GM23338 (cell line): ENCODE measurements around the gene SCAMP5. TPM values are rescaled to one million over a fixed set of nuclear protein-coding genes. Genes with fewer than 3 reads are reported as not detected.

Experiments
- ATAC-seq: fragments of 200-7000 bp; cut with Tn5 transposase; 3 replicates; pipeline ENCODE4 v1.9.1; 2020
- DNase-seq: peaks from one replicate; pipeline ENCODE4 v3.0.0-alpha.2; 2015; ENCODE audit warnings: low spot score
- H2AFZ ChIP-seq: fragments of 200-600 bp; sonication (generic); 2 replicates; pipeline ENCODE4 v1.8.0; 2016; ENCODE audit warnings: antibody characterized with exemption, mild to moderate bottlenecking, moderate library complexity
- H3F3A ChIP-seq: fragments of 200-600 bp; sonication (generic); replicated peaks from 2 replicates; pipeline ENCODE4 v1.8.0; 2017; ENCODE audit warnings: antibody characterized with exemption, mixed run types, low read depth
- H3K27ac ChIP-seq: fragments of 200-600 bp; sonication (generic); 2 replicates; pipeline ENCODE4 v1.6.1; 2016; ENCODE audit warnings: low read depth
- H3K27me3 ChIP-seq: fragments of 200-600 bp; sonication (generic); 2 replicates; pipeline ENCODE4 v1.8.0; 2016; ENCODE audit warnings: mild to moderate bottlenecking, mixed run types, moderate library complexity; ENCODE audit not compliant: insufficient read depth
- H3K36me3 ChIP-seq: fragments of 200-600 bp; sonication (generic); 2 replicates; pipeline ENCODE4 v1.8.0; 2016; ENCODE audit warnings: mild to moderate bottlenecking; ENCODE audit not compliant: insufficient read depth
- H3K4me1 ChIP-seq: fragments of 200-600 bp; sonication (generic); 2 replicates; pipeline ENCODE4 v1.8.0; 2016; ENCODE audit warnings: mild to moderate bottlenecking, moderate library complexity; ENCODE audit not compliant: insufficient read depth
- H3K4me2 ChIP-seq: fragments of 200-600 bp; sonication (generic); 2 replicates; pipeline ENCODE4 v1.7.1; 2017; ENCODE audit warnings: mixed run types
- H3K4me3 ChIP-seq: fragments of 200-600 bp; sonication (generic); 2 replicates; pipeline ENCODE4 v1.6.1; 2016; ENCODE audit warnings: mixed run types
- H3K79me2 ChIP-seq: fragments of 200-600 bp; sonication (generic); replicated peaks from 2 replicates; pipeline ENCODE4 v1.8.0; 2017; ENCODE audit warnings: mild to moderate bottlenecking; ENCODE audit not compliant: insufficient read depth
- H3K9me2 ChIP-seq: fragments of 200-600 bp; sonication (generic); 2 replicates; pipeline ENCODE4 v1.8.0; 2017; ENCODE audit not compliant: insufficient read depth
- H4K20me1 ChIP-seq: fragments of 200-600 bp; sonication (generic); replicated peaks from 2 replicates; pipeline ENCODE4 v1.8.0; 2017; ENCODE audit warnings: mild to moderate bottlenecking; ENCODE audit not compliant: insufficient read depth
- H3K27ac Mint-ChIP-seq: 2 replicates; pipeline ENCODE4 v1.8.0; 2020; ENCODE audit warnings: inconsistent platforms, mild to moderate bottlenecking, moderate library complexity, mixed read lengths
- H3K27me3 Mint-ChIP-seq: 3 replicates; pipeline ENCODE4 v1.8.0; 2022; ENCODE audit warnings: low read depth, mild to moderate bottlenecking, moderate library complexity, mixed read lengths, inconsistent platforms; ENCODE audit not compliant: insufficient read depth, poor library complexity
- H3K36me3 Mint-ChIP-seq: 3 replicates; pipeline ENCODE4 v1.8.0; 2021; ENCODE audit warnings: low read depth, mild to moderate bottlenecking, inconsistent platforms, moderate library complexity, mixed read lengths
- H3K4me1 Mint-ChIP-seq: 3 replicates; pipeline ENCODE4 v1.8.0; 2020; ENCODE audit warnings: mild to moderate bottlenecking, inconsistent platforms, mixed read lengths
- H3K4me3 Mint-ChIP-seq: 3 replicates; pipeline ENCODE4 v1.8.0; 2021; ENCODE audit warnings: moderate library complexity, mild to moderate bottlenecking, inconsistent platforms, mixed read lengths
- H3K9me3 Mint-ChIP-seq: 3 replicates; pipeline ENCODE4 v1.8.0; 2020; ENCODE audit warnings: moderate library complexity, mild to moderate bottlenecking, inconsistent platforms, mixed read lengths
- CREB1 ChIP-seq: fragments of 250-450 bp; sonication (Bioruptor Pico); IDR thresholded peaks from 2 replicates; pipeline ENCODE4 v1.5.0; 2020; ENCODE audit warnings: low read depth, mild to moderate bottlenecking, moderate library complexity
- EZH2 ChIP-seq: fragments of 200-600 bp; sonication (generic); IDR thresholded peaks from one replicate; pipeline ENCODE4 v1.8.0; 2017; ENCODE audit warnings: antibody characterized with exemption, mild to moderate bottlenecking, low read depth; ENCODE audit not compliant: unreplicated experiment
- EZH2phosphoT487 ChIP-seq: fragments of 200-600 bp; sonication (generic); IDR thresholded peaks from one replicate; pipeline ENCODE4 v1.8.1; 2018; ENCODE audit warnings: antibody characterized with exemption; ENCODE audit not compliant: unreplicated experiment
- JUNB ChIP-seq: IDR thresholded peaks from one replicate; pipeline ENCODE4 v1.6.1; 2016; ENCODE audit warnings: antibody characterized with exemption; ENCODE audit not compliant: unreplicated experiment
- NANOG ChIP-seq: IDR thresholded peaks from 2 replicates; pipeline ENCODE4 v1.6.1; 2016; ENCODE audit warnings: antibody characterized with exemption, borderline replicate concordance
- POLR2AphosphoS5 ChIP-seq: IDR thresholded peaks from 2 replicates; pipeline ENCODE4 v1.6.1; 2016; ENCODE audit warnings: antibody characterized with exemption, low read depth
- STAT1 ChIP-seq: IDR thresholded peaks from one replicate; pipeline ENCODE4 v1.6.1; 2016; ENCODE audit warnings: antibody characterized with exemption; ENCODE audit not compliant: unreplicated experiment
- ZNF114 ChIP-seq: fragments of 250-450 bp; sonication (Bioruptor Pico); IDR thresholded peaks from 2 replicates; pipeline ENCODE4 v1.5.0; 2020; ENCODE audit warnings: mild to moderate bottlenecking, moderate library complexity
- ZNF331 ChIP-seq: fragments of 250-450 bp; sonication (Bioruptor Pico); IDR thresholded peaks from 2 replicates; pipeline ENCODE4 v1.5.0; 2020; ENCODE audit warnings: low read depth, mild to moderate bottlenecking, moderate library complexity
- ZNF462 ChIP-seq: fragments of 250-450 bp; sonication (Bioruptor Pico); IDR thresholded peaks from 2 replicates; pipeline ENCODE4 v1.5.0; 2020; ENCODE audit warnings: mild to moderate bottlenecking, moderate library complexity
- polyA plus RNA-seq: library from polyadenylated mRNA; unstranded; fragments of >200 nt; fragmentation: Nextera tagmentation; extraction: Ambion mirVana; gene quantifications from 2 replicates; pipeline ENCODE4 v1.2.1, GENCODE V29; 2016
- total RNA-seq: library from RNA; depleted of rRNA; stranded (reverse); fragments of >200 nt; shearing (Covaris generic); gene quantifications from 2 replicates; pipeline ENCODE4 v1.2.3, GENCODE V29; 2014
- TF ChIP-seq, protein P1 (sequence below): IDR thresholded peaks from one replicate; pipeline ENCODE4 v1.6.1; 2018; ENCODE audit warnings: antibody characterized with exemption; ENCODE audit not compliant: unreplicated experiment
- TF ChIP-seq, protein P2 (sequence below), 2 experiments: fragments of 200-600 bp in 1 of 2; sonication (generic) in 1 of 2; conservative IDR thresholded peaks; 2 replicates each; pipeline versions ENCODE4 v1.5.1 to v1.6.1; 2016 to 2017; ENCODE audit warnings: antibody characterized with exemption in 2 of 2, low read depth in 2 of 2, mild to moderate bottlenecking in 2 of 2, moderate library complexity in 1 of 2
- TF ChIP-seq, protein P3 (sequence below): IDR thresholded peaks from 2 replicates; pipeline ENCODE4 v1.6.1; 2016; ENCODE audit warnings: antibody characterized with exemption

Gene SCAMP5
- total and polyA plus RNA-seq, 2 experiments from 2014 or later: 12.8 to 43.3 TPM

GRCh38 chr15:74960995-74961588, 34.3 kb upstream of the SCAMP5 start:
- Mint-ChIP-seq H3K4me1 (peaks cover 28% of the 10 kb centered on the region), H3K27ac (no peak overlapping the region), H3K36me3 (no peaks in the 10 kb centered on the region), H3K9me3 (no peaks in the 10 kb centered on the region), H3K4me3 (no peak overlapping the region), H3K27me3 (peaks cover 33% of the 10 kb centered on the region)
- H3K27me3 ChIP-seq: peaks cover 44% of the 10 kb centered on the region
- H3F3A ChIP-seq: peaks cover 9% of the 10 kb centered on the region; the same call in 1 of the 2 replicates
- DNase-seq: no peak
- ATAC-seq: no peak
- no peak for TF ChIP-seq ZNF462
- TF ChIP-seq STAT1: no peak
- TF ChIP-seq EZH2: no peak
- no peak for TF ChIP-seq ZNF331 (CRISPR knock-in tag)
- TF ChIP-seq, protein P1, sequence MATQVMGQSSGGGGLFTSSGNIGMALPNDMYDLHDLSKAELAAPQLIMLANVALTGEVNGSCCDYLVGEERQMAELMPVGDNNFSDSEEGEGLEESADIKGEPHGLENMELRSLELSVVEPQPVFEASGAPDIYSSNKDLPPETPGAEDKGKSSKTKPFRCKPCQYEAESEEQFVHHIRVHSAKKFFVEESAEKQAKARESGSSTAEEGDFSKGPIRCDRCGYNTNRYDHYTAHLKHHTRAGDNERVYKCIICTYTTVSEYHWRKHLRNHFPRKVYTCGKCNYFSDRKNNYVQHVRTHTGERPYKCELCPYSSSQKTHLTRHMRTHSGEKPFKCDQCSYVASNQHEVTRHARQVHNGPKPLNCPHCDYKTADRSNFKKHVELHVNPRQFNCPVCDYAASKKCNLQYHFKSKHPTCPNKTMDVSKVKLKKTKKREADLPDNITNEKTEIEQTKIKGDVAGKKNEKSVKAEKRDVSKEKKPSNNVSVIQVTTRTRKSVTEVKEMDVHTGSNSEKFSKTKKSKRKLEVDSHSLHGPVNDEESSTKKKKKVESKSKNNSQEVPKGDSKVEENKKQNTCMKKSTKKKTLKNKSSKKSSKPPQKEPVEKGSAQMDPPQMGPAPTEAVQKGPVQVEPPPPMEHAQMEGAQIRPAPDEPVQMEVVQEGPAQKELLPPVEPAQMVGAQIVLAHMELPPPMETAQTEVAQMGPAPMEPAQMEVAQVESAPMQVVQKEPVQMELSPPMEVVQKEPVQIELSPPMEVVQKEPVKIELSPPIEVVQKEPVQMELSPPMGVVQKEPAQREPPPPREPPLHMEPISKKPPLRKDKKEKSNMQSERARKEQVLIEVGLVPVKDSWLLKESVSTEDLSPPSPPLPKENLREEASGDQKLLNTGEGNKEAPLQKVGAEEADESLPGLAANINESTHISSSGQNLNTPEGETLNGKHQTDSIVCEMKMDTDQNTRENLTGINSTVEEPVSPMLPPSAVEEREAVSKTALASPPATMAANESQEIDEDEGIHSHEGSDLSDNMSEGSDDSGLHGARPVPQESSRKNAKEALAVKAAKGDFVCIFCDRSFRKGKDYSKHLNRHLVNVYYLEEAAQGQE: no peak
- TF ChIP-seq JUNB: no peak
- no peak for TF ChIP-seq ZNF114 (CRISPR knock-in tag)
- TF ChIP-seq EZH2phosphoT487: no peak
- no peak for TF ChIP-seq POLR2AphosphoS5
- no peak for TF ChIP-seq NANOG
- no peak for TF ChIP-seq CREB1 (CRISPR knock-in tag)
- TF ChIP-seq, protein P2, sequence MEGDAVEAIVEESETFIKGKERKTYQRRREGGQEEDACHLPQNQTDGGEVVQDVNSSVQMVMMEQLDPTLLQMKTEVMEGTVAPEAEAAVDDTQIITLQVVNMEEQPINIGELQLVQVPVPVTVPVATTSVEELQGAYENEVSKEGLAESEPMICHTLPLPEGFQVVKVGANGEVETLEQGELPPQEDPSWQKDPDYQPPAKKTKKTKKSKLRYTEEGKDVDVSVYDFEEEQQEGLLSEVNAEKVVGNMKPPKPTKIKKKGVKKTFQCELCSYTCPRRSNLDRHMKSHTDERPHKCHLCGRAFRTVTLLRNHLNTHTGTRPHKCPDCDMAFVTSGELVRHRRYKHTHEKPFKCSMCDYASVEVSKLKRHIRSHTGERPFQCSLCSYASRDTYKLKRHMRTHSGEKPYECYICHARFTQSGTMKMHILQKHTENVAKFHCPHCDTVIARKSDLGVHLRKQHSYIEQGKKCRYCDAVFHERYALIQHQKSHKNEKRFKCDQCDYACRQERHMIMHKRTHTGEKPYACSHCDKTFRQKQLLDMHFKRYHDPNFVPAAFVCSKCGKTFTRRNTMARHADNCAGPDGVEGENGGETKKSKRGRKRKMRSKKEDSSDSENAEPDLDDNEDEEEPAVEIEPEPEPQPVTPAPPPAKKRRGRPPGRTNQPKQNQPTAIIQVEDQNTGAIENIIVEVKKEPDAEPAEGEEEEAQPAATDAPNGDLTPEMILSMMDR (conservative IDR thresholded peaks at IDR 0.05; ENCODE audit: low read depth in 2 of 2): no peak
- TF ChIP-seq, protein P3, sequence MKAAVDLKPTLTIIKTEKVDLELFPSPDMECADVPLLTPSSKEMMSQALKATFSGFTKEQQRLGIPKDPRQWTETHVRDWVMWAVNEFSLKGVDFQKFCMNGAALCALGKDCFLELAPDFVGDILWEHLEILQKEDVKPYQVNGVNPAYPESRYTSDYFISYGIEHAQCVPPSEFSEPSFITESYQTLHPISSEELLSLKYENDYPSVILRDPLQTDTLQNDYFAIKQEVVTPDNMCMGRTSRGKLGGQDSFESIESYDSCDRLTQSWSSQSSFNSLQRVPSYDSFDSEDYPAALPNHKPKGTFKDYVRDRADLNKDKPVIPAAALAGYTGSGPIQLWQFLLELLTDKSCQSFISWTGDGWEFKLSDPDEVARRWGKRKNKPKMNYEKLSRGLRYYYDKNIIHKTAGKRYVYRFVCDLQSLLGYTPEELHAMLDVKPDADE: no peak
- peaks cover 19% of the 10 kb centered on the region; the same call in 1 of the 2 replicates for H3K4me1 ChIP-seq
- no peak overlapping the region for H2AFZ ChIP-seq
- no peak overlapping the region for H3K4me3 ChIP-seq
- H3K27ac ChIP-seq: no peak overlapping the region
- H3K79me2 ChIP-seq: no peaks in the 10 kb centered on the region
- H3K4me2 ChIP-seq: no peak overlapping the region
- H4K20me1 ChIP-seq: no peaks in the 10 kb centered on the region
- H3K9me2 ChIP-seq: no peaks in the 10 kb centered on the region
- no peaks in the 10 kb centered on the region for H3K36me3 ChIP-seq
